ENCODE measurements around the gene SLC39A10.

- TF ChIP-seq CTCF (IDR thresholded peaks at IDR 0.05; ENCODE audit: low read depth, low read length) (no peak), EZH2phosphoT487 (IDR thresholded peaks at IDR 0.05; ENCODE audit: low read depth) (no peak)
Measured at GRCh38 chr2:195663007-195663406, 6.0 kb downstream of the SLC39A10 start.

All from OCI-LY3 (cell line).